Stimulated activated CD4-positive, alpha-beta T cell treated with anti-CD3 and anti-CD28 coated beads, Interleukin-12 subunit alpha, Interleukin-12 subunit beta, amount 100 ng/mL, for 24 hours (primary cell): ENCODE results near the gene ATG16L1.
"Not testable (repeated sequence)": the region's sequence is repeated elsewhere in the genome, so short reads cannot be mapped to it uniquely, and the experiment has no call there.

Experiments
- DNase-seq, 2 experiments: peaks; one replicate each; pipeline ENCODE4 v3.0.0-alpha.2; 2020; ENCODE audit warnings: low read depth in 2 of 2

Gene ATG16L1

DNA sequence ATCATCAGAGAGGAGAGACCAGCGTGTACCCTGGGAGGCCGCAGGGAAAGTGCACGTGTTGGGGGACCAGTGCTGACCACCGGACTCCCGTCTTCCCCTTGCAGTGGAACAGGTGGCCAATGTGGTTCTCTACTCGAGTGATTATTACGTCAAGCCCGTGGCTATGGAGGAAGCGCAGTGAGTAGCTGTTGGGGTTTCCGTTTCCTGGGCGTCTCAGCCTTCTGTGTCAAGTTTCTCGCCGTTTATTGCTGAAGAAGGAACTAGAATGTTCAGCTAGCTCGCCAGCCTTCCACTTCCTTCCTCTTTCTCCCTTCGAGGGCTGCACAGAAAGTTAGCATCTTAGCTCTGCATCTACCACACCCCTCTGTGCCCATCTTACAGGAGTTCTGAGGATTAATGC lies 80.1 kb downstream of the ATG16L1 start:
- DNase-seq: peak; percentile 33 to 34

DNA sequence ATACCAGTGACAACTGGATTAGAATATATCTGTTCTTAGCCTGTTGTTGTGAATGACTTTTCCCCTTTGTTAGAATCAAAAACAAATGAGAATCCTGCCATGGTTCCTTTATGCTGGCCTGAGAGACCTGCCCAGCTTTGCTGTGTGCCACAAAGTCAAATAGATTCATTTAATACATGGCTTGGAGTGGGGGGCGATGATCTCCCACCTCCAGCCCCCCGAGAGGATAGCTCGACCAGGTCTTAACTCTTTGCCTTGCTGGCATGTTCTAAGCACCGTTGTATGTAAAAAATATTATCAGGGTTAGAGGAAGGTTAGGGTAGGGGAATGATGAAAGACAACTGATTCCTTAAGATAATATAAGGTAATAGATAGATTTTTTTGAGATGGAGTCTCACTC lies 80.7 kb downstream of the ATG16L1 start:
- no peak for DNase-seq

DNA sequence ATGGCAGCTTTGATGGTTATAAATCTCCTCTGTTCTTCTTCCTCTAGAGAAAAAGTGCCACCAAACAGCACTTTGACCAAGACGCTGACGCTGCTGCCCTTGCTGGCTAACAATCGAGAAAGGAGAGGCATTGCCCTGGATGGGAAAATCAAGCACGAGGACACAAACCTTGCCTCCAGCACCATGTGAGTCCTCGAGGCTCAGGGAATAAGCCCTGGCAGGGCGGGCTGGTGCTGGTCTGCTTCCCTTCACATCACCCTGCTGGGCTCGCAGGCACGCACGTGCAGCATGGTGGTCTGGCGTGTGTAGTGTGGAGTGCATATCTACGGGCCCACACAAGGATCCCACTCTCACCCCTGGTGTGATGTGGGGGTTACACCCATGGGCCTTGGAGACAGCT lies 83.4 kb downstream of the ATG16L1 start:
- DNase-seq: no peak

DNA sequence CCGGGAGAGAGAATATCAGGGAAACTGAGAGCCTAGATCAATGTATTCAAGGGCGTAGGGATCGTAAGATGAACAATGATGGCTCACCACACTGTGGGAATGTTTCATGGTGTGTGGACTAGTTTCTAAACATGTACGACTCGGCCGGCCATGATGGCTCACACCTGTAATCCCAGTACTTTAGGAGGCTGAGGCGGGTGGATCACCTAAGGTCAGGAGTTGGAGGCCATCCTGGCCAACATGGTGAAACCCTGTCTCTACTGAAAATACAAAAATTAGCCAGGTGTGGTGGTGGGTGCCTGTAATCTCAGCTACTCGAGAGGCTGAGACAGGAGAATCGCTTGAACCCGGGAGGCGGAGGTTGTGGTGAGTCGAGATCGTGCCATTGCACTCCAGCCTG lies 84.6 kb downstream of the ATG16L1 start:
- not testable (repeated sequence) for DNase-seq

DNA sequence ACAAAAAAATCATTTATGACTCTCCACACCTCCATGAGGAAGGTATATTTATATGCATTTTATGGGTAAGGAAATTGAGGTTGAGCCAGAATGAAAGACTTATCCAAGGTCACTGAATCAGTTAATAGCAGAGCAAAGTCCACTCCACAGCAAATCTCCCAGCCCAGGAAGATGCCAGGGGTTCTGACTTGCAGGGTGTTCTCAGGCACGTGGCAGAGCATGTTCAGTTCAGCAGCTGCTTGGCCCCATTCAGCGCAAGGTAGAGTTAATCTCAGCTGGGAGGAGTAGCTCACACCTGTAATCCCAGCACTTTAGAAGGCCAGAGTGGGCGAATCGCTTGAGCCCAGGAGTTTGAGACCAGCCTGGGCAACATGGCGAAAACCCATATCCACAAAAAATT lies 85.1 kb downstream of the ATG16L1 start:
- no peak for DNase-seq

DNA sequence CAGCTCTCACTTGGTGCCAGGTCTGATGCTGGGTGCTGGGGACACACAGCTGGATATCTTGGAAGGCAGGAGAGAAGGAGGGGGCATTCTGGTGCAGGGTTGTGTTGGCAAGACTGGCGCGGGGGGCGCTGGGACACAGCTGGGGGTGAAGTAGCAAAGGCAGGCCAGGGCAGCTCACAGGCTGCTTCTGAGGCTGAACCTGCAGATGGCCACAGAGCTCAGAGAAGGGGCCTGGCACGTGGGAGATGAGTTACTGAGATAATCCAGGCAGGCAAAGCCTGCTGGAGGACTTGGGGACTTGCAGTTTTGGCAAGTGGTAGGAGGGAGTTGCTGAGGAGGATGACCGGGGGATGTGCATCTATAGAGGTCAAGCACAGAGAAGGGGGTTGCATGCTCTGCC lies 86.6 kb downstream of the ATG16L1 start:
- no peak for DNase-seq

DNA sequence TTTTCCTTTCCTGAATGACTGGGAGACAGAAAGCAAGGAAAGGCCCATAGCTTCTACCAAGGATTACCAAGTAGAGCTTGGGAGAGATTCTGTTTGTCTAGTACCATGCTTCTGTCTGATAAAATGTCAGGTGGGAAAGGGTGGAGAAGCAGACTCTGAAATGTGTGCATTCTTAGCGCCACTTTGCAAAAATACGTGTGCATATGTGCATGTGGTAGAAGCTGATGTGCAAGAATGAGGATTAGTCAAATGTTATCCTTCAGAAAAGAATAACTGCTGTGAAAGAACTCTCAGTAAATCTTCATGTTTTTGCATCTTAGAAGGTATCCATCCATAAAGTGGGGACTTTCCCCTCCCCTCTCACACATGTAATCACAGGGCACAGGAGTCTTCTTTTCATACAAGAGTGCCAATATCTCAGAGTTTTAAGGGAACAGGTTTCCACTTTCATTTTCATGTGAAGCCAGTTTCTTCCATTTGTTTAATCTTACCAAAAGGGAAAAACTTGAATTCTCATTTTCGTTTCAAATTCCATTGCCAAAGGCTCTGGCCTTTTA lies 87.4 kb downstream of the ATG16L1 start:
- no peak for DNase-seq

DNA sequence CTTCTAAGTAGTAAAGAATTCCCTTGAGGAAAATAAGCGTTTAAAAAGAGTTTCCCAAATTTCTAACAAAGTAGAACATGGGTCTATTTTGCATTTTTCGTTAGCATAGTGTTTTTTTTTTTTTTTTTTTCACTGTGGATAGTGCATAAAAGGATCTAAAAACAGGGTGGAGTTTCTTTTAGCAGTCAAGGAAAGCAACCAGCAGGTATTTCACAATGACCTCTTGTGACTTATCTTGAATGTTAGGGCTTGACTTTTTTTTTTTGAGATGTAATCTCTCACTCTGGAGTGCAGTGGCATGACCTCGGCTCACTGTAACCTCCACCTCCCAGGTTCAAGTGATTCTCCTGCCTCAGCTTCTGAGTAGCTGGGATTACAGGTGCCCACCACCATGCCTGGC lies 88.0 kb downstream of the ATG16L1 start:
- DNase-seq: no peak

DNA sequence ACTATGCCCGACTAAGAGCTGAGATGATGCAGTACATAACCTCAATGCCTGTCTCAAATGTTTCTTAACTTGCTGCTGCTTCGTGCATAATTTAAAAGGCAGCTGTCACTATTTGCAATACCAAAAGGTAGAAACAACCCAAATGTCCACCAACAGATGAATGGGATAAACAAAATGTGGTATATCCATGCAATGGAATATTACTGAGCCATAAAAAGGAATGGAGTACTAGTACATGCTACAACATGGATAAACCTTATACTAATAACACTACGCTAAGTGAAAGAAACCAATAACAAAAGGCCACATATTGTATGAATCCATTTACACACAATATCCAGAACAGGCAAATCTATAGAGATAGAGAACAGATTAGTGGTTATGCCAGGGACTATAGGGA lies 89.8 kb downstream of the ATG16L1 start:
- DNase-seq: no peak

DNA sequence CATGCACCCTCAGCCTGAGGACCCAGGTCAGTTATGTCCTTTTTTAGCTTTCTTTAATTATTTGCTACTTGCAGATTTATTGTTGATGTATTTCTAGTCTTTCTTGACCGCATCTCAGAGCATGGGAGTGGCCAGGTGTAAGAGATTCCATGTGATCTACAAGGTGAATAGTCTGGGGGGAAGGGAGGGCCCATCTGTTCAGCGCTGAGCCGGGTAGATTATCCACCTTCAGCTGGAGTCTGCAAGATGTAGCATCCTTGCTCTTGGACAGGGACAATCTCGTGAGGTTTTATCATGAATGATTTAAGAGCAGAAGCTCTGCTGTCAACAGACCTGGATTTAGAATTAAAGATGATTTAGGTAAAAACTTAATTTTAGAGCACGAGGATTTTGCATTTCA lies 90.8 kb downstream of the ATG16L1 start:
- no peak for DNase-seq

DNA sequence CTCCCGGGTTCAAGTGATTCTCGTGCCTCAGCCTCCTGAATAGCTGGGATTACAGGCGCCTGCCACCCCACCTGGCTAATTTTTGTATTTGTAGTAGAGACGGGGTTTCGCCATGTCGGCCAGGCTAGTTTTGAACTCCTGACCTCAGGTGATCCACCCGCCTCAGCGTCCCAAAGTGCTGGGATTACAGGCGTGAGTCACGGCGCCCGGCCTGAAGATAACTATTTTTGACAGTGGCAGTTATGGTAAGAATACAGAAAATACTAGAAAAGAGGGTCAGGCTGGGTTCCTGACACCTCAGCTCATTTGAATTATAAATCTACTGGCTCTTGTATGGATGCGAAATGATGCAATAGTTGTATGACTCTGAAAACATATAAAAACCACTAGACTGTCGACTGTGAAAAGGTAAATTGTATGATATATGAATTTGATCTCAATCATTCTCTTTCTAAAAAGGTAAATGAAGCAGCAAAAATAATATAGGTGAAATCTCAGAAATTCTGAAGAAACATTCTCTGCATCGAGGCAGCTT lies 91.8 kb downstream of the ATG16L1 start:
- no peak for DNase-seq
